DND-41 (cell line): ENCODE measurements around the gene ANXA3.

Source experiments
- CTCF ChIP-seq: IDR thresholded peaks from 2 replicates; pipeline ENCODE4 v1.5.1; 2012; ENCODE audit warnings: borderline replicate concordance, low read length, moderate library complexity, mild to moderate bottlenecking; ENCODE audit not compliant: poor library complexity, severe bottlenecking; ENCODE audit errors: extremely low read depth
- EZH2 ChIP-seq: IDR thresholded peaks from 3 replicates; pipeline ENCODE4 v1.6.1; 2012; ENCODE audit warnings: borderline replicate concordance, low read depth, mild to moderate bottlenecking, moderate library complexity, low read length, inconsistent platforms; ENCODE audit not compliant: severe bottlenecking

GRCh38 chr4:78520808-78521226, 30.8 kb upstream of the ANXA3 start:
- TF ChIP-seq CTCF (no peak), EZH2 (no peak)
